Muscle layer of colon (tissue), 2 donors: ENCODE results near the gene LPAR3.

Source experiments
- H3K27ac ChIP-seq: one replicate; pipeline ENCODE4 v1.7.0; 2013; ENCODE audit warnings: low read depth, mild to moderate bottlenecking, low read length, moderate library complexity
- H3K27me3 ChIP-seq, 2 donors: one replicate each; pipeline ENCODE4 v1.7.0; 2013; ENCODE audit warnings: low read length in 2 of 2, mild to moderate bottlenecking in 2 of 2; ENCODE audit not compliant: insufficient read depth in 2 of 2, control insufficient read depth in 1 of 2
- H3K36me3 ChIP-seq: one replicate; pipeline ENCODE4 v1.7.0; 2013; ENCODE audit warnings: mild to moderate bottlenecking, low read length; ENCODE audit not compliant: insufficient read depth
- H3K4me1 ChIP-seq: one replicate; pipeline ENCODE4 v1.7.0; 2013; ENCODE audit warnings: mild to moderate bottlenecking, low read length; ENCODE audit not compliant: insufficient read depth
- H3K4me3 ChIP-seq, 2 donors: one replicate each; pipeline ENCODE4 v1.7.0; 2013; ENCODE audit warnings: low read length in 2 of 2, low read depth in 1 of 2, mild to moderate bottlenecking in 1 of 2, moderate library complexity in 1 of 2
- H3K9ac ChIP-seq: one replicate; pipeline ENCODE4 v1.7.0; 2013; ENCODE audit warnings: low read length
- H3K9me3 ChIP-seq: one replicate; pipeline ENCODE4 v1.7.0; 2013; ENCODE audit warnings: mild to moderate bottlenecking, low read length
- donor health status: abdominal sarcoma.
- donor health status: Adenocarcinoma of cecum.

LPAR3 gene

GRCh38 chr1:84896279-84896678 is 3.3 kb upstream of the LPAR3 start:
- H3K9ac ChIP-seq, result no peak overlapping the region
- H3K27ac ChIP-seq, result no peak overlapping the region
- no peaks in the 10 kb centered on the region for H3K9me3 ChIP-seq
- H3K27me3 ChIP-seq, result peaks cover 10 to 16% of the 10 kb centered on the region in 2 donors
- H3K36me3 ChIP-seq, result no peaks in the 10 kb centered on the region
- no peak overlapping the region for H3K4me3 ChIP-seq
- no peaks in the 10 kb centered on the region for H3K4me1 ChIP-seq

- H3K27ac ChIP-seq, result no peak overlapping the region
- H3K9ac ChIP-seq, result no peak overlapping the region
- no peaks in the 10 kb centered on the region for H3K36me3 ChIP-seq
- no peaks in the 10 kb centered on the region for H3K9me3 ChIP-seq
- H3K27me3 ChIP-seq, result peaks cover 10 to 16% of the 10 kb centered on the region in 2 donors
- no peaks in the 10 kb centered on the region for H3K4me1 ChIP-seq
- H3K4me3 ChIP-seq, result no peak overlapping the region
Measured at GRCh38 chr1:84890566-84890965, 2.4 kb downstream of the LPAR3 start.

DNA sequence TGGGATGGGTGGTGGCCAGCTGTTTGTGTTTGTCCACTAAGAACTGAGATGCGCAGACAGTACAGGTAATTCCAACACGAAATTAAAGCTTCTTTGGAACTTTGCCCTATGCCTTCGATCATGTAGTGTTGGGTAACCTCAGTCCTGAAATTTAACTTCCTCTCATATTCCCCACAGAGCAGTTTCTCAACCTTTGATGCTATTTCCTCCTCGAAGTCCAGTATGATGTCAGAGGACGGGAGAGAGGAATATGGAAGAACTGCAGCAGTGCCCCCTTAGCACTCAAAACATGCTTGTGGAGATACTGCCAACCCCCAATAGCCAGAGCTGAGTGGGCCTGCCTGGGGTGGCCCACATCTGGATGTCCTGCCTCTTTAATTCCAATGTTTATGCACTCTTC is 3.6 kb downstream of the LPAR3 start:
- no peak overlapping the region for H3K27ac ChIP-seq
- H3K4me3 ChIP-seq, result no peak overlapping the region
- H3K9ac ChIP-seq, result no peak overlapping the region
- H3K27me3 ChIP-seq, result peaks cover 10 to 16% of the 10 kb centered on the region in 2 donors
- no peaks in the 10 kb centered on the region for H3K9me3 ChIP-seq
- no peaks in the 10 kb centered on the region for H3K36me3 ChIP-seq
- H3K4me1 ChIP-seq, result no peaks in the 10 kb centered on the region

DNA sequence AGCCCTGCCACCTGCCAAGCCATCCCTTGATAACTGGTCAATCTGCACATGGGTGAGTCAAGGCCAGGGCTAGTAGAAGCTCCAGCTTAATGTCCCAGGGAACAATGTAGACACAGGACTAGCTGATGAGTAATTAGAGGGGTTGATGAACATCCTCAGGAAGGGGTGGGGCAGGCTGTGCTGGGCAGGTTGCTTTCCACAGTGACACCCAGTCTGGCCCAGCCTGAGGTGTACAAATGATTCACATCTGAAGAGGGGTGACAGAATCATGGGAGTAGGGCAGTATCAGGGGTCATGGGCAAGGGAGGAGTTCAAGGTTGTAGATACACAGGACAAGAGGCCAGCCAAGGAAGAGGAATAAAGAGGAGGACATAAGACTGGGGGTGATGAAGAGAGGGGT is 4.3 kb downstream of the LPAR3 start:
- H3K36me3 ChIP-seq, result no peaks in the 10 kb centered on the region
- no peaks in the 10 kb centered on the region for H3K9me3 ChIP-seq
- no peaks in the 10 kb centered on the region for H3K4me1 ChIP-seq
- H3K27ac ChIP-seq, result no peak overlapping the region
- H3K9ac ChIP-seq, result no peak overlapping the region
- H3K4me3 ChIP-seq, result no peak overlapping the region
- peaks cover 5 to 13% of the 10 kb centered on the region in 2 donors for H3K27me3 ChIP-seq

DNA sequence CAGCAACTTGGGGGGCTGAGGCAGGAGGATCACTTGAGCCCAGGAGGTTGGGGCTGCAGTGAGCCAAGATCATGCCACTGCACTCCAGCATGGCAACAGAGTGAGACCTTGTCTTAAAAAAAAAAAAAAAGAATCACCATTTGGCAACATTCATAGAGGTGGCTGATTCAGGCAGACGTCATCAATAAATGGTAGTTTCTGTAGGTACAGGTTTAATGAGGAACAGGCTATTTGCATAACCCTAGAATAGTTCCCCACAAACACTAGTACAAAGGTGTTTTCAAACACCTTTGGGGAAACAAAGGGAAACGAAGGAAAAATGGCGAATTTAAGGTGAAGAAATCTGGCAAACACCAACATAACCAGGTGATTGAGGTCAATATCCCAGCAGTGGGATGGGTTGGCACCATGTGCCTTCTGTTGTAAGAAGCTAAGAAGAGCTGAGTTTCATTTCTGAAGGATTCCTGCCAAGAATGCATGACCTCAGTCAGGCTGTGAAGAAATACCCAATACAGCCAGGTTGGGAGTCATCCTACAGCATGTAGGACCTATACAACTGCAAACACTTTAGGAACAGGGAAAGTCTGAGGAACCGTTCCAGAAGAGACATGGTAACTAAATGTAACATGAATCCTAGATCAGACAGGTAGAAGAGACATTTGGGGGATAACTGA is 5.6 kb downstream of the LPAR3 start:
- H3K9ac ChIP-seq, result no peak overlapping the region
- H3K27me3 ChIP-seq, result peaks cover 0 to 2% of the 10 kb centered on the region in 2 donors
- no peaks in the 10 kb centered on the region for H3K36me3 ChIP-seq
- H3K9me3 ChIP-seq, result no peaks in the 10 kb centered on the region
- H3K4me3 ChIP-seq, result no peak overlapping the region
- no peaks in the 10 kb centered on the region for H3K4me1 ChIP-seq
- no peak overlapping the region for H3K27ac ChIP-seq

DNA sequence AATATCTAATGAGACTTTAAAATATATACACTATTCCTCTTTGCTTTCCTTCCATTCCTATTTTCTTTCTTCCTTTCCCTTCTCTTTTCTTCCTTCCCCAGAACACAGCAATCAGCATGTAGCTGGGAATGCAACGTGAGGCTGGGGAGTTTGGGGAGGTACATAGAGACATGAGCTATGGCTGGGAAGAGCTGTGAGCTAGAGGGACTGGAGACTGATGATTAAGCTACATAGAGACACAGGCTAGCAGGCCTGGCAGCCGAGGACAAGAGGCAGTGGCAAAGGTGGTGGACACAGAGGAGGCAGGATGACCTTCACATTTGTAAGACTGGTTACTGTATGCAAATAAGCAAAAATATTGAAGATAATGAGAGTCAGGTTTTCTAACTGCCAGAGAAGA is 7.5 kb downstream of the LPAR3 start:
- Histone ChIP-seq H3K9me3 (no peaks in the 10 kb centered on the region), H3K4me3 (no peak overlapping the region), H3K9ac (no peak overlapping the region), H3K27ac (no peak overlapping the region), H3K27me3 (no peaks in the 10 kb centered on the region), H3K4me1 (no peaks in the 10 kb centered on the region), H3K36me3 (no peaks in the 10 kb centered on the region)

DNA sequence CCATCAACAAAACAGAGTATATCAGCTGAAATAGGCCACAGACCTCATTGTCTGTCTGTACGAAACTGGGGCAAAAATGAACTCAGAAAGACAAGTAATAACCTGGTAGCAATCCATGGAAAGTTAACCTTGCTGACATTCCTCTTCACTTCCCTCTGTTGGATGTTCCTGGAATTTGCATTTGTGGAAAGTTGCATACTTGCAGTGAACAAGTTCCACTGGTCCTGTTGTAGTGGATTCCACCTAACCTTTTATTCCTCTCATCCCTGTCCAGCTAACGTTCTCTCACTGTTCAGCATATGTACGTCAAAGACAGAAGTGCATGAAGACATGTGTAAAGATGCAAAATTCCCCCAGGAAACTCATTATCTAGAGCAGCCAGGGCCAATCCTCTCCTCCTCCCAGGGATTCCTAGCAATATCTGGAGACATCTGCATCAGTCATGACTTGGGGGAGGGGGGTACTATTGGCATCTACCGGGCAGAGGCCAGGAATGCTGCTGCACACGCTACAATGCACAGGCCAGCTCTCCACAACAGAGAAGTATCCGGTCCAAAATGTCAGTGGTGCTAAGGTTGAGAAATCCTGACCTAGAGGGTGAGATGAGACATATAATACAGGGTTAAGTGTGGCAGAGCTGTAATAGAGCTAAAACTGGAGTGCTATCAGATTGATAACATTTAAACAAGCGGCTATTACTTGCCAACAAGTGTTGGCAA is 8.2 kb downstream of the LPAR3 start:
- no peaks in the 10 kb centered on the region for H3K27me3 ChIP-seq
- H3K9me3 ChIP-seq, result no peaks in the 10 kb centered on the region
- no peak overlapping the region for H3K9ac ChIP-seq
- no peaks in the 10 kb centered on the region for H3K4me1 ChIP-seq
- no peak overlapping the region for H3K27ac ChIP-seq
- no peaks in the 10 kb centered on the region for H3K36me3 ChIP-seq
- H3K4me3 ChIP-seq, result no peak overlapping the region

GRCh38 chr1:84883286-84883685 is 9.7 kb downstream of the LPAR3 start:
- H3K4me3 ChIP-seq, result no peak overlapping the region
- no peaks in the 10 kb centered on the region for H3K36me3 ChIP-seq
- no peak overlapping the region for H3K9ac ChIP-seq
- H3K27ac ChIP-seq, result no peak overlapping the region
- no peaks in the 10 kb centered on the region for H3K27me3 ChIP-seq
- H3K4me1 ChIP-seq, result no peaks in the 10 kb centered on the region
- no peaks in the 10 kb centered on the region for H3K9me3 ChIP-seq

- no peaks in the 10 kb centered on the region for H3K4me1 ChIP-seq
- no peaks in the 10 kb centered on the region for H3K36me3 ChIP-seq
- H3K9ac ChIP-seq, result no peak overlapping the region
Measured at GRCh38 chr1:84877592-84877991, 15.4 kb downstream of the LPAR3 start.

DNA sequence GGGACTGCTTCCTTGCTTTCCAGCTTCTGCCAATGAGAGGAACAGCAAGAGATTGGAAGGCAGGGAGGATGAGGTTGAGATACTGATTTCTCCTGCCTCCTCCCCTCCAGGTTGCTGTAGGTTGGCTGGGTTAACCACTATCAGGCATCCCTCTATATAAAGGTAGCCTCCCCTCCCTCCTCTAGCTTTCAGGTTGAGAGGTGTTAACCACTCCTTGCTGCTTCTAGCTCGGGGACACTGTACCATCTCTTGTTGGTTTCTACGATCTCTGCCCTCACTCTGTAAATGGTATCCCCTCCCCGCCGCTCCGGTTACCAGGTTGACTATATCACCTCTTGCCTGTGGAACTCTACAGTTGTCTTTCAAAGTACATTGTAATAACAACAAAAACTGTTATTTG is 16.7 kb downstream of the LPAR3 start:
- Histone ChIP-seq H3K9ac (no peak overlapping the region), H3K4me3 (no peak overlapping the region), H3K27me3 (no peaks in the 10 kb centered on the region), H3K4me1 (no peaks in the 10 kb centered on the region), H3K36me3 (no peaks in the 10 kb centered on the region), H3K27ac (no peak overlapping the region), H3K9me3 (no peaks in the 10 kb centered on the region)

More at GRCh38 chr1:84877592-84877991, 15.4 kb downstream of the LPAR3 start:
- Histone ChIP-seq H3K27ac (no peak overlapping the region), H3K4me3 (no peak overlapping the region), H3K9me3 (no peaks in the 10 kb centered on the region), H3K27me3 (no peaks in the 10 kb centered on the region)

DNA sequence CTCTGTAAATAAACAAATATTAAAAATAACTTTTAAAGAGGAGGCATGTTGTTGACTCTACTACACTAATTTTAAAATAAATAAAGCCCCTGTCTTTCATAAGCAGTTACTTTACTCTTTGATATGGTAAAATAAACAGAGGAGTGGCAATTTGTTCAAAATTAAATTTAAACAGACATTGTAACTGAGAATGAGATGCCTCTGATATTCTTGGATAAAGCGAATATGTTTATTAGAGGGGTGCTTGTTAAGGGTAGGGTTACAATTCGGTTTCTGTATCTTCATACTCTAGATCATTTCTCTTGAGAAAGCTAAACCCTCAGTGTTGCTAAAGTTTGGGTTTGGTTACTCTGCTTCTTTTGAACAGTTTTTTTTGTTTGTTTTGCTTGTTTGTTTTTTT is 19.6 kb downstream of the LPAR3 start:
- Histone ChIP-seq H3K27ac (no peak overlapping the region), H3K9ac (no peak overlapping the region), H3K4me3 (no peak overlapping the region), H3K9me3 (no peaks in the 10 kb centered on the region), H3K27me3 (no peaks in the 10 kb centered on the region), H3K4me1 (no peaks in the 10 kb centered on the region), H3K36me3 (no peaks in the 10 kb centered on the region)
